SIG-M5 (cell line): ENCODE measurements around the gene BTBD10.

ENCODE experiments used
- DNase-seq: peaks from one replicate; lab custom pipeline; 2025; lab: John Stamatoyannopoulos, UW

Gene BTBD10

DNA sequence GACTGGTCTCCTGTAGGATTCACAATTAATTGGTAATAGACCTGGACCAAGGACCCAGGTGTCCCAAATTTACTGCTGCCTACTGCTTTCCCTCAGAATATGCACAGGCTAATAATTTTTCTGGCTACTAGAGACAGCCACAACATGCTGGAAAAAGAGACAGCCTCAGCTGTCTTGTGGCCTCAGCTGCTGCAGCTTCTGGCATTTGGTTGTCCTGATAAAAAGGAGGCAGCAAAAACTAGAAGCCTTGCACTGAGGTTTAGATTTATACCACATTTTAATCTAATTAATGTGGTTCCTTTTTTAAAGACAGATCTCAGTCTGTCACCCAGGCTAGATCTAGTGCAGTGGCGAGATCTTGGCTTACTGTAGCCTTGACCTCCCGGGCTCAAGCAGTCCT is 89.8 kb downstream of the BTBD10 start:
- DNase-seq: no peak

DNA sequence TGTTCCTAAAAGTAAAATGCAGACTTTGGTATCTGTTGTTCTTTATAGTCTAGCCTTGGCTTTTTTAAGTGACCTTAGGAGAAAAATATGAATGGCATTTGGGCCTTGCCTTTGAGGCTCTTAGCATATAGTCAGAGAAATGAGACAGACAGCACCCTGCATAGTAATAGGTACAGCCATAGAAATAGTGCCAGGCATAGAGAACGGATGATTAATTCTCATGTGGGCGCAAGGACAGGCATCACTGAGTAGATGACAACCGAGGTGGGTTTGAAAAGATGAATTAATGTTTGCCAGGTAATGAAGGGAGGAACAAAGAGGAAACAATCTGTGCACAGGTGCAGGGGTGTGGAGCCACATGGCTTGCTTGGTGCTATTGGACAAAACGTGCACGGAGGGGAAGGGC is 95.0 kb downstream of the BTBD10 start:
- DNase-seq: no peak

DNA sequence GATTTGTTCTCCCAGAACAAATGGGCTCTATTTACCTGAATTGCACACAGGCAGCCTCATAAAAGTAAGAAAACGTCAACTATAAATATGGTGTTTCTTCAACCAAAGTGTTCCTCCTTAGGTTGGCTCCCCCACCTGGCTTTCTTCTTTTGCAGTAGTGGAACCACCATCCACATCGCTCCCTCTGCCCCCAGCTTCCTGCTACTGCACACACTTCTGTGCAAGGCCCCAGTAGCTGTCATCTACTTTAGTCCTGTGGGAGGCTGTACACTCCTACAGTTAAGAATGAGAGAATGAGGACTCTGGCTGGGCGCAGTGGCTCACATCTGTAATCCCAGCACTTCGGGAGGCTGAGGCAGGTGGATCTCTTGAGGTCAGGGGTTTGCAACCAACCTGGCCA is 95.9 kb downstream of the BTBD10 start:
- no peak for DNase-seq

DNA sequence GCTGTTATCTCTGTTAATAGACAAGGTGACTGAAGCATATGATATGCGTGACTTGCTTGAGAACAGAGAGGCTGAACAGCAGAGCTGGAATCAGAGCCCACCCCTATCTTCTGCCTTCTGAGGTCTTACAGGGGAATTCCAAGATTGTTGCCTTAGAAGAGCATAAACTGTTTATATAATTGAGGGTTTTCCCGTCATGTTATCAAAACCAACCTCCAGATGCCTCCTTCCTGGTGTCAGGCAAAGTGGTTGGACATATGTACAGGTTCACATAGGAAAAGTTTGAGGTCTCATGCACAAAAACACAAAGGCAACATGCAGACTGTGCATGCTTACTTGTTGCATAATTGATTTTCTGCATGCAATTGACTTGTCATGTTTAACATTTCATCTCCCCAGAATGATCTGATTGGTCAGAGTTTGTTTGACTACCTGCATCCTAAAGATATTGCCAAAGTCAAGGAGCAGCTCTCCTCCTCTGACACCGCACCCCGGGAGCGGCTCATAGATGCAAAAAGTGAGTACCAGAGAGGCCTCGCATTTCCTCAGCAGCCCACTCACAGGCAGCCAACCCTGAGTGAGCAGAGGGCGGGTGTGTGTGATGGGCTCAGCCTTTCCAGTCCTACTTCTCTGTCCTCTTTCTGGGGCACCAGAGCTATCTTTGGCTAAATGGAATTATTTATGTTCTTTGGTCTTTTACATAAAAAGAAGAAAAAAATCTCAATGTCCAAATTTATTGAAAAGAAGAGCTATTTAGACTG is 96.6 kb downstream of the BTBD10 start:
- no peak for DNase-seq

DNA sequence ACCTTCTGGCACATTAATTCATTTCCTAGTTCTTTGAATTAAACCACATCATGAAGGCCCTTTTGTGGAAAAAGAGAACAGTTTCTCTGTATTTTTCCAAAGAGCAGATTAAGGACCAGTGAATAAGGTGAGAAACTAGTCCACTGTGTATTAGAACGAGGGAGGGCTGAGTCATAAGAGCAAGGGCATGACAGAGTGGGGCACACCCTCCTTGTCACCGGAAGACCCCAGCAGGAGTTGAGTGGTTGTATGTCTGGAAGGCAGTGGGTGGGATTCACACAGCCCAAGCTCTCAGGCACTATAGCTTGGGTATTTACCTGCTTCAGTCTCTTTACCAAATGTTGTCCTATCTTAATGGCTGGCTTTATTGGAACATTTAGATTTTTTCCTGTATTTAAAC is 98.6 kb downstream of the BTBD10 start:
- DNase-seq: no peak

DNA sequence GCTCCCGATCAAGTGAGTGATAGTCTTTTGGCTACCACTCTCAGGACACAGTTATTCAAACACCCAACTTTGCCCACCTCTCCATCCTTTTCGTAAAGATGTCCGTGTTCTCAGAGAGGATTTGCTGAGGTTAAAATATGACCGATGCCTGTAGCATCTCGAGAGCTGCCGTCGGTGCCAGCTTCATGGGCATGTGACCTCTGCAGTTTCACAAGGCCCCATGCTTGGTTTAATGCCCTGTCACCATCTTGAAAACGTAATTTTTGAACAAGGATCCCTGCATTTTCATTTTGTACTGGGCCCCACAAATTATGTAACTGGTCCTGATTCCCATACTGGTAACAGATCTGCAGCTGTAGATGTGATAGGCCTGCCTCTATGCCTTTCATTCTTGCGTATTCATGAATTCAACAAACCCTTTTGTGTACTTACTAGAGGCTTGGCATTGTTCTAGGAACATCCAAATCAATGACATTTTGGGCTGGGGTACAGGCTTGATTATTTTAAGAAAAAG is 100.4 kb downstream of the BTBD10 start:
- no peak for DNase-seq

DNA sequence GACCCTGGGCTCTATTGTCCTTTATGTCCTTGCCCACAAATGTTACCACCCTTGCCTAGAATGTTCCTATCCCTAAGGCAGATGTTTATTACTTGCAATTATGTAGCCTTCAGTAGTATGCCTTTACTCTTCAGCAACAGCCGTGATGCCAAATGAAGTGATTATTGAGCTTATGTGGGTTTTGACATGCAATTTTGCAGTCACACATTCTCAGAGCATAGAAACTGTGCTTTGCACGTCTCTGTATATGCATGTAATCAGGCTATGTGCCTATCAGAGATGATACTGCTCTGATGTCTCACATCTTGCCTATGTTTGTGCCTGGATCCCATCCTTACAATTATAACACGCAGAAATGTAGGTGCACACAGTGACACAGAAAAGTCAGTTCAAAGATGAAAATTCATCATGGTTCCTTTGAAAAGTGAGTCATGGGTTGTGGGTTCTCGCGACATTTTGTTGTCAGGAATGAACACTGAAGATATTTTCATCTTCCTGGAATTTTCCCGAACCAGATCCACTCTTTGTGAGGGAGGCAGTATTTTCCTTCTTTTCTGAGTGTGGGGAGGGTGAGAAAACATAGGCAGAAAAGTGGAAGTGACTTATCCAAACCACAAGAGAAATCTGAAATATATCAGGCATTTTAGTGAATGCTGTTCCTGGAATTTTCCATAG is 104.3 kb downstream of the BTBD10 start:
- DNase-seq: no peak

DNA sequence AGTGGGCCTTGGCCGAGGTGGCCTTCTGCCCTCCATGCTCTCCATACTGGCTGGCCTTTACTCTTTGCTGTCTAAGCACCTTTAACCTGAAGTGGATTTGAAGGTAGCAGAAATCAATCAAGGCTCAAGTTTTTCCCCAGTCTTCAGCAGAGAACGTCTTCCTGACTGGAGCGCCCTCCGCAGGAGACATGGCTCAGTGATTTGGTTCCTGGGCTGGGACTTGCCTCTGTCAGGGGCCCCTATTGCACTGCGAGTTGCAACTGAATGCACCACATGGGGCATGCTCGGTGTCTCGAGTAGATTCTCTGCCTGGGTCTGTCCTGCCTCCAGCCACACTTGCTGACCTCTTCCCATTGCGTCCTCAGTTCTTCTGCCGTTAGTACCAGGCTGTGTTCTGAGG is 105.8 kb downstream of the BTBD10 start:
- no peak for DNase-seq

DNA sequence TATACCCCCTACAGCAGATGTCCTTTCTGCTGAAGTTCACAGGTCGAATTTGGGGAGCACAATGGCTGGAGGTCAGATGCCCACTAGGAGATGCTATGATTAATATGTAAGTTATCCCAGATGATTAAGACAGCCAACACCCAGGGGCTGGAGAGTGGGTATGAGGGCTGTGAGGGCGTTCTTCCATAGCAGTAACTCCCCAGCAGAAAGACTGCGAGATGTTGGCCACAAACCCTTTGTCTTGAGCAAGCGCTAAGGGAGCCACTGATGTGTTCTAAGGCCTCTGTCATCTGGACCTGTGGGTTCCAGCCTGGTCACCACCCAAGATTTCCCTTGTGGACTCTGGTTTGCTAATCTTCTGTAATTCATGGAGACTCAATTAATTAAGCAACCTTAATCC is 107.8 kb downstream of the BTBD10 start:
- no peak for DNase-seq

DNA sequence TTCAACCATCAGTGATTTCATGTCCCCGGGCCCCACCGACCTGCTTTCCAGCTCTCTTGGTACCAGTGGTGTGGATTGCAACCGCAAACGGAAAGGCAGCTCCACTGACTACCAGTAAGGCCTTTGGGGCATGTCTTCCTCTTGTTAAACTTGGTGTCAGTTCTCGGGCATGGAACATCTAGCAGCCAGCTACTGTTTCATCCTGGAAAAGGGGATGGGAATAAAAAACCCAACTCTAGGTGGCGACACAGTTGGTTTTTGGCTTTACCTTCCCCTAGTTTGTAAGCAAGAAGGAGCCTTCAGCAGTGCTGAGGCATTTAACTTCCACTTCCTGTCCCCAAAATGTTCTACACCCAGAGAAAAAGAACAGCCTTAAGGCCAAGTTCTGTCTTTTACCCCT is 108.7 kb downstream of the BTBD10 start:
- DNase-seq: no peak

DNA sequence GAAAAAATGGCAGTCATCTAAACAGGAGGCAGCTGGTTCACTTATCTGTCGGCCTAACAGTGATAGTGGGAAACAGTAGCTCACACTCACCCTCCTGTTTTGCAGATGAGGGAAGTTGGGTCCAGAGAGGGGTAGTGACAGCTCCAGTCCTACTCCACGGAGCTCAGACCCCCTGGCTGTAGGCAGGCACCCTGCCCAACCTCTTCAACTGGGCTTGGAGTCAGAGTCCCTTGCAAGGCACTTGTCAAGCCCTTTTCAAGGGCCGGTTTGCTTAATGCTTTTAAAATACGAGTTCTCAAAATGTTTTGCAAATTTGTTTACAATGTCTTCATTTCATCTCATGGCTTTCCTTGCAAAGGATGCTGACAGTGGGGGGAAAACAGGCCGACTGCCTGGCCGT is 110.3 kb downstream of the BTBD10 start:
- DNase-seq: no peak

DNA sequence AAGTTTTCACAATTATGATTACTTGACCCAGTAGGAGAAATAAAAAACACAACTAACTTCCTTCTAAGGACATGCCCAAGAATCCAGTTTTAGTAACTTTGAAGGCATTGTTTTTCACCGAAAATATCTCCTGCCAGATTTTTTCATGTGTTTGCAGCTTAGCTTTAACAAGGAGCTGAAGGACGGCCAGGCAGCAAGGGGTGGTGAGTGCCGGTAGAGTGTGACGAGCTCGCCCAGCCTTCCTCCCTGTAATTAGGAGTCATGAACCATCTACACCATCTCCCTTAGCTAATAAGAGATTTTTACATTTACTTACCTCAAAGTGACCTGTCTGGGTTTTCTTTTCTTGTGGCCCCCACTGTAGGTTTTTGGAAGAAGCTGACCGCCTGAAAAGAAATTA is 113.4 kb downstream of the BTBD10 start:
- no peak for DNase-seq

DNA sequence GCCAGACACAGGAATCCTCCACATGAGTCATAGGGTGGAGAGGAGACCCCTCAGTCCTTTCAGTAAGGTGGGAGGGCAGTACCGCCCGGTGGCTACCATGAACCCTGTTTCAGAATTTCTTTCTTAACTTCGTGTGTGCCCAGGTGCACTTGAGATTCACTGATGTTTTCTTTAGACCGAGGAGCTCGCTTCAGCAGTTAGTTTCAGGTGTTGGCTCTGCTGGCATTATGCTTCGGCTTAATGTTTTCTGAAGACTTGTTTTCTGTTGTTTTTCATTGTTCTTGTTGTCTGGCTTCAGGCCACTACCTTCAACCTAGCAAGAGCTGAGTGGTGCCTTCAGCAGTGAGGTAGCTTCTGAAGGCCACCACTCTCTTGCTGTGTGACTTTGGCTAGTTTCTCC is 114.0 kb downstream of the BTBD10 start:
- no peak for DNase-seq

DNA sequence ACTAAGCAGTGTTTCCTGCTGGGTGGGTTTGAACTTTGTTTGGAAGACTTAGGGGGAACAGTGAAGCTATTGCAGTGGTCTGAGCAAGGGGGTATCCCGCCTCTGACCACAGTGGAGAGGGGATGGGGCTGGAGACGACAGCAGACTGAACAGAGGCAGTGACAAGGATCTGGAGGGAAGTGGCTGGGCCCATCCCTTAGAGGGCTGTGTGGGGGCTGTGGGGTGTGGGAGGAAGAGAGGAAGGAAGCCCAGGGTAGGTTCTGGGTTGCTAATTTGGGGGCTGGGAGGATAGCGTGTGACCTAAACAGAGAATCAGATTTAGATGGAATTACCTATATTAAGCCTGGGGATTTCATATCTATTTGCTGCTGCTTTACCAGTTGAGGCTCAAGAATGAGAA is 114.7 kb downstream of the BTBD10 start:
- no peak for DNase-seq

DNA sequence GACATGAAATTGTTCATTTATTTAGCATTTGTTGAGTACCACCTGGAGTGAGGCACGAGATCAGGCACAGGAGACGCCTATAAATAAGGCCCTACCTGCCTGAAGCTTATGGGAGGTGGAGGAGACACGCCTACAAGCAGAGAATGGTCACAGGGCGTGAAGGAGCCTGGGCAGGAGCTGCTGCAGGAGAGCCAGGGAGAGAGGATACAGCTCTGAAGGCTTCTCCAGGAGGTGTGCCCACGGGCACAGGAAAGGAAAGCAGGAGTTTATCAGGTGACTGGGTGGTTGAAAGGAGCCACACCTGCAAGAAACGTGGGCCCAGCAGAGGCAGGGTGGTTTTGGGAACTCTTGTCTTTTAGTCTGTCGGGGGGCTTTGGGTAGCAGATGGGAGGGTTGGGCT is 115.1 kb downstream of the BTBD10 start:
- no peak for DNase-seq

DNA sequence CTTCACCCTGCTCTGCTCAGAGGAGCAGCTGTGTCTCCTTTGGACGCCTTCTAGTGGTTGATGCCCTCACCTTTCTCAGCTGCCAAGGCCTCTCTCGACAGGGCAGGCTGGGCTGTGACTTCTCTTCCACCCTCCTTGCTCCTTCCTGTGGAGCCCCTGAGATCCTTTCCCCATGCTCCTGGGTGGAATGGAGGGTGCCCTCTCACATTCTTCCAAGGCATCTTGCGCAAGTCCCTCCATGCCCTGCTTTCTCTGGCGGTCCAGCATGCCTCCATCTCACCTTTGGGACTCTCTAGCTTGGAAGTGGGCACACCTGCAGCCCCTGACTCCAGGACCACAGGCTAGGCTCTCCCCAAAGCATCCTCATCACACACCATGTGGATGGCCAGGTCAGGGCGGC is 116.6 kb downstream of the BTBD10 start:
- no peak for DNase-seq

DNA sequence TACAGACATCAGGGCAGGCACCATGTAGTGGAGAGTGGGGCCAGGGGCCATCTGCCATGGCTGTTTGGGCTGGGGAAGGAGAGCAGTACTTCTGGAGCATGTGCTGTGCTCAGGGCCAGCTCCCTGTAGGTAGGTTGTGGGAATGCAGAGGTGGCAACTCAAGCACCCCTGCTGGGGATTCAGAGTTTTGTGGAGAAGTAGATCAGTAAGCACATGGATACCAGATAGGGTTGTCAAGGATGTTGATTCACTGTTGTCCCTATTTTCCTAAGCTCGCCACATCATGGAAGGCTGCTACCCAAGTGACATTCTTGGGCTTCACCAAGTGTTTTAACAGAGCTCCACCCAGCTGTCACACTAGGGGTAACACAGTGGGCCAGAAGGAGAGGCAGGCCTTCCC is 118.2 kb downstream of the BTBD10 start:
- DNase-seq: no peak

DNA sequence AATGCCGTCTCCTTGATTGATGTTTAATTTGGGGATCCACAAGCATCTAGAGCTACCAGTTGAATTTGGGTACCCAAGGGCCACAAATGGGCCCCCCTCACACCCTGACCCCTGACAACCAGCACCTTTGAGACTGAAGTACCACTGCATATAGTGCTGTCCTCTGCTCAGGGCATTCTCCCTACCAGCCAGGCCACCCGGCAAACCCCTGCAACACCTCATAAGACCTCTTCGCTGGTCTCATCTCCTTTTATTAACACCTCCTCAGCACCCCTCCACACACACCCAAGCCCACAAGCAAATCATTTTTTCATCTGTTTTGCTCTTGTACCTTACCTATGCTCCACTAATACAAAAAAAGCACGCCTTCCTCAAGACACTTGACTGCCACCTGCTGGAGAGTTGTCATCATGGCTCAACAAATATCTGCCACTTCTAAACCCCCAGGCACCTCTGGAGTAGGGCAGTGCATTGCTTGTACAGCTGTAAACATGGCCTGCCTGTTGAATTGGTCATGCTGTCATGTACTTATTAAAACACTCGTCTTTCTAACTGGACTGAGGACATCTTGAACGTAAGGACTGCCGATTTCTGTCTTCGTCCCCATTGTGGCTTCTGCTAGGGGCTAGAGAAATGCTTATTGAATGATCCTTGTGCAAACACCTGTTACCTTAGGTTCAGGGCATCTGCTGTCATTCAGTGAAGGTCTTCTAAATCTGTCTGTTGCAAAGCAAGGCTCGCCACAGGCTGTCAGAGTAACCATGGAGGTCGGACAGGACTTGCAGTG is 118.9 kb downstream of the BTBD10 start:
- no peak for DNase-seq

DNA sequence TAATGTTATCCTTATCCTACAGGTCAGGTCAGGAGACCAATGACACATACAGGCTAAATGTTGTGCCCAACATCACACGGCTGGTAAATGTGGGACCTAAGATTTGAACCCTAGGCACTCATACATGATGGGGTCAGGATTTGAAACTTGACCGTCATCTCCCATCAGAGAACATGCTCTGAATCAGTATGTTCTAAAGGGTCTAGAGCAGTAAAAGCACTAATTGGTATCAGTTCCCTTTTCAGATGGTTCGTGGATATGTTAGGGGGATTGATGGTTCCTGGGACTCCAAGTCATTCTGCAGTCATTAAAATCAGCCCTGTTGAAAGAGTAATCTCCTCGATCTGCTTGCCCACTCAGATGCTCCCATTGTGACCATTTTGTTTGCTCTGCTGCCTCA is 120.0 kb downstream of the BTBD10 start:
- DNase-seq: no peak

DNA sequence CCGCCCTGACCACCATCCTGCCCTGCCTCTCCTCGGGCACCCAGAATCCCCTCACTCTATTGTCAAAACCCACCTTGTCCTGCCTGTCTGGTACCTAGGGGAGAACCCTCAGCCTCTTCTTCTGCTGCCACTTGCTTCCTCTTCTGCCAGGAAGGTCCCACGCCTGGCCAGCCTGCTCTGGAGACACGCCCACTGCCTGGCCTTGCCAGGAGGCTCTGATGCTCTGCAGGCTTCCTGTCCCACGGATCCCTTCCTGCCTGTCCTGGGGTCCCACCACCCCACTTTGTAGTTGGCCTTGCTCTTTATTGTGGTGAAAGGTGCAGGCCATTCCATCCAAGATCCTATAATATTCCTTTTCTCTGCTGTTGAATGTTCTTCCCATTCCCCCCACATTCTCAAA is 122.0 kb downstream of the BTBD10 start:
- DNase-seq: no peak

DNA sequence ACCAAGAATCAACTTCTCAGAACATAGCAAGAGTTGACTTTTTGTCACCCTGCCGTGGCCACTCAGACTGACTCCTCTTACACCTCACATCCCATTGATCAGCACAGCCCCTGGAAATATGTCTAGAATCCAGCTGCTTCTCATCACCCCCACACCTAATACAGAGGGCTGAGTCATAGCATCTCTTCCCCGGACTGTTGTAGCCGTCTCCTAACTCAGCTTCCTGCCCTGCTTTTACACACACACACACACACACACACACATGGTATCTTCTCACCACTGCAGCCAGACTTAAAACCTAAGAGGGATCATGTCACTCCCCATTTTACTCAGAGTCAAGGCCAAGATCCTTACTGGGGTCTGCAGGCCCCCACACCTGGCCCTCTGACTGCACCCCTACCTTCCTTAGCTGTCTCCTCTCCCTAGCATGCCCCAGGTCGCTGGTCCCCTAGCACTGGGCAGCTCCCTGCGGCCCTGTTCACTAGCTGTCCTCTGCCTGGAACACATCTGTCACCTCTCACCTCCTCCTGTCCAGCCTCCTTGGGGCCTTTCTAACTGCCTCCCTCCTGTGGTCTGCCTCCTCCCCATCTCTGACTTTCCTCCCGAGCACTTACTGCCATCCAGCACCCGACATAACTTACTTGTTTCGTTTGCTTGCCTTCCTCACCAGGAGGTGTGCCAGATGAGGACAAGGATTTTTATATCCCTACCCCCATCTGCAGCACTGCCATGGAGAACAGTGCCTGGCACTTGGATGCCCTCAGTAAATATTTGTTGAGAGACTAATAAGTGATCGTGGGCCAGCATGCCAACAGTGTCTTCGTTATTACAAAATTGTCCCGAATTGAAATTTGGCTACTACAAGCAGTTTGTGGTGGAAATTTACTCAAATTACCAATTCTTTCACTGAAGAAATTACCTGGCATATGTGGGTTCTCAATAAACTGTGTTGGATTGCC is 123.5 kb downstream of the BTBD10 start:
- DNase-seq: no peak
